Stimulated activated CD8-positive, alpha-beta memory T cell treated with anti-CD3 and anti-CD28 coated beads, Interleukin-7, amount 100 ng/mL, for 1 hour (primary cell): Measurements from ENCODE around the gene FTO.

ENCODE experiments used
- DNase-seq, 2 donors: peaks; one replicate each; pipeline ENCODE4 v3.0.0-alpha.2; 2020; ENCODE audit warnings: low read depth in 2 of 2

Gene FTO

GRCh38 chr16:53708490-53708889 is 4.5 kb downstream of the FTO start:
- no peak for DNase-seq

DNA sequence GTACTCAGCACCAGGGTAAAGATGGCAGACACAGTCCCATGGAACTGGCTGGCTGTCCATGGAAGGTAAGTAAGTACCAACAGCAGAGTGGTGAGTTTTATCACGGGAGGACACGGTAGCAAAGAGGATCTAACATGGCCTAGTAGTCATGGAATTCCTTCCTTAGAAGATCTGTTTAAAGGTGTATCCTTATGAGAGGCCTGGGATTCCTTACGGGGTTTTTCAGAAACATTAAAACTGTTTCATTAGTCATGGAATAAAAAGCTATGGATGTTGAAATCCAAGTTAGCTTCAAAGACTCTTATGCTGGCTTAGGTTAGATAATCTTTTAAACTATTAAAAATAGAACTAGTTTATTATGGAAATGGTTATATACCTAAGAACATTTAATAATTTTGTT is 7.4 kb downstream of the FTO start:
- no peak for DNase-seq

DNA sequence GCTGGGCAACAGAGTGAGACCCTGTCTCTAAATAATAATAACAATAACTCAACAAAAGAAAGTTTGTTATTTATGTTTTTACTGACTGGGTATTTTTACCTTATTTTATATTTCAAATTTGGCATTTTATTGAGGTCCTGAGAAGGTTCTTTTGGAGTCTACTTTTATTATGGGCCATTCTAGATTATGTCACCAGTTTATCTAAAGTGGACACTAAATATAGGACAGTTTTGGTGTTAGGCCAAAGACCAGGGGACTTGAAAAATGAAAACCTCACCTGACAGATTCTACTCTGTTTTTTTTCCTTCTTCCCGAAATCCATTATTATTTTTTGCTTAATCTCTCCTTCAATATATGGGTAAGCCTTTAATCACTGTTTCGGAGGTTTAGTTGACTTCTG is 8.1 kb downstream of the FTO start:
- DNase-seq = no peak

DNA sequence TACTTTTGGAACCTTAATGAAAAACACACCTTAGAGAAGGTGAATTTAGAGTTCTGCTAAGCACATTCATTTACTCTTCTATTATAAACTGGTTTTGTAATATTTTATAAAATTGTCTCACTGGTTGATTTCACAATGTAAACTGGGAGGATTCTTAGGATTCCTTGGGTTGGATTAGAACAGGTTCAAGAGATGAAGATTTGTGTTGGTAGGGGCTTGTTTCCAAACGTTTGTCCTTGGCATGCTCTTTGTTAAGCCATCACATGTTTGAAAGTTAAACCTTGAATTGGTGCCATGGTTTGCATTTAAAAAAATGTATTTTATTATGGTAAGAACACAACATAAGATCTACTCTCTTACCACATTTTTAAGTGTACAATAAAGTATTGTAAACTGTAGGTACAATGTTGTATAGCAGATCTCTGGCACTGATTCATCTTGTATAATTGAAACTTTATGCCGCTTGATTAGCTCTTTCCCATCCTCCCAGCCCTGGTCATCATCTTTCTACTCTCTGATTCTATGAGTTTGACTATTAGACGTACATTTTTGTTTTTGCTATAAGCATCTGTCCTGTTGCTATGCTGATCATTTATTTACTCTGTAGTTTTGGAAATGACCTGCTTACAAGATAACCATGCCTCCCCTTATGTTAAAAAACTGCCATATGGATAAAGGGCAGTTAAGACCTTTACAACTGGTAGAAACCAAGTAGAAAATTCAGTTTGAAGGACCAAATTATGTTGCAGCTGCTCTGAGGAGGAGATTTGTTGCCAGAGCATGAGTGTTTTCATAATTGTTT is 9.6 kb downstream of the FTO start:
- DNase-seq = no peak

GRCh38 chr16:53714205-53715022 is 10.5 kb downstream of the FTO start:
- no peak for DNase-seq

GRCh38 chr16:53715023-53715384 is 11.0 kb downstream of the FTO start:
- DNase-seq = no peak

DNA sequence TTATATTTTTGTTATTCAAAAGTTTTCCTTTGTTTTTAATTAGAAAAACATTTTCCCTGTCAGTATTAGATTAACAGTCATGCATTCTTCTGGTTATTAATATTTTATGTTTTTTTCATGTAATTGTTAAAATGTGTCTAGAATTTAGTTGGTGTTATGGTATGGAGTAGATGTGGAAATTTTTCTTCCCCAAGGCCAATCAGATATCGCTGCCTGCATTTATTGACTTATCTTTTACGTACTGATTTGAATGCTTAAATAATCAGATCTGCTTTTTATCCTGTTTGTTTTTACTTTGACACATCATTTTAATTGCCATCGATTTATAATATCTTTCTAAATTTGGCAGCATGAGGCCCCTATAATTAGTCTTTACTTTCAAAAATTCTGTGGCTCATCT is 13.6 kb downstream of the FTO start:
- no peak for DNase-seq

GRCh38 chr16:53721017-53721416 is 17.1 kb downstream of the FTO start:
- no peak for DNase-seq

- no peak for DNase-seq
Observed at GRCh38 chr16:53726625-53727024, 22.7 kb downstream of the FTO start.

GRCh38 chr16:53730693-53731092 is 26.7 kb downstream of the FTO start:
- no peak for DNase-seq

GRCh38 chr16:53732296-53732929 is 28.5 kb downstream of the FTO start:
- DNase-seq = no peak

- DNase-seq = no peak
Observed at GRCh38 chr16:53734908-53735307, 31.0 kb downstream of the FTO start.

- DNase-seq = no peak
Observed at GRCh38 chr16:53736297-53736696, 32.3 kb downstream of the FTO start.

GRCh38 chr16:53737552-53737951 is 33.6 kb downstream of the FTO start:
- no peak for DNase-seq

DNA sequence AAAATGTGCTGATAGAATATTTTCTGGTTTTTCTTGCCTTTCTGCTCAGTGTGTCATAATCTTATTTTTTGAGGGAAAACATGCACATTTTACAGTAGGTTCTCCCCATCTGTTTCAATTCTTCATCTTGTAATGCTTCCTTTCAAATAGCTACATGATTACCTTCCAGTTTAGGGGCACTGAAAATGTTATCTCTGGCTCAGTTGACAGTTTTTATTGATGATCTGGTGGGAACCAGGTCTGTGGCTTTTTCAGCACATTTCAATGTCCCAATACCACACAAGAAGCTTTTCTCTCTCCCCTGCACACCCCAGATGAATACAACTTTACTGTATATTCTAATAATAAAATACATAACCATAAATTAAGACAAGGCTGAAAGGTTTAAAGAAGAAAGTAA is 36.5 kb downstream of the FTO start:
- DNase-seq = no peak

DNA sequence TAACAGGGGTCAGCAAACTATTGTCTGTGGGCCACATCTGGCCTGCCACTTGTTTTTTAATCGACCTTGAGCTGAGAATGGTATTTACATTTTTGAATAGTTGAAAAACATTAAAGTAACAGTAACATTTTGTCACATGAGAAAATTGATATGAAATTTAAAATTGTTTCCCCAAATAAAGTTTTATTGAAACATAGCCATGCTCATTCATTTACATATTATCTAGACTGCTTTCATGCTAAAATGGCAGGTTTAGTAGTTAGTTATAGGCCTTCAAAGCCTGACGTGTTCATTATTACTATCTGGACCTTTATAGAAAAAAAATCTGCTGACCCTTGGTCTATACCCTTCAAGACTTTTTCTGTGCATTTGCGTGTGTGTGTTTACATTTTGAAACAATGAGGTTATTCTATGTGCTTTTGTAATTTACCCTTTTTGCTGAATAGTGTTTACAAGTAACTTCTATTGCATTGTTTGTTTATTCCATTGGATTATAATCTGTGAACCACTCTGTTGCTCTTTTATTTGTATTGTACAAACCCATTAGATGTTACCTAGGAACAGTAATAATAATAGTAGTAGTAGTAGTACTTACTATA is 37.1 kb downstream of the FTO start:
- no peak for DNase-seq

GRCh38 chr16:53741546-53741945 is 37.6 kb downstream of the FTO start:
- no peak for DNase-seq

DNA sequence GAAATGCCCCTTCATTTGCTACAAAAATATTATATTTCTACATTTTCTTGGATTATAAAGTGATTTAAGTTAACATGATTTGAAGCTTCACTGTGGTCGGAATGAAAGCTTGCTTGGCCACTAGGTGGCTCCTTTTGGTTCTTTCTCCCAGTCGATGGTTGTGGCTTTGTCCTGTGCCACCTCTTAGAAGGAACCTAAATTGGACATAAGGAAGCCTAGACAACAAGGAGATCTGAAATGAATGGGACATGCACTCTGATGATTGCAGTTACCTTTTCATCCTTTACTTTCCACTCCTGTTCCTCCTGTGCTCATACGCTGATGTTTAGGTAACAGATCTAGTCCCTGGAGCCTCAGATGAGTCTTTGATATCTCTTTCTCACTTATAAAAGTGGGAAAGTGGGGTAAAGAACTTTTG is 39.2 kb downstream of the FTO start:
- DNase-seq = no peak

DNA sequence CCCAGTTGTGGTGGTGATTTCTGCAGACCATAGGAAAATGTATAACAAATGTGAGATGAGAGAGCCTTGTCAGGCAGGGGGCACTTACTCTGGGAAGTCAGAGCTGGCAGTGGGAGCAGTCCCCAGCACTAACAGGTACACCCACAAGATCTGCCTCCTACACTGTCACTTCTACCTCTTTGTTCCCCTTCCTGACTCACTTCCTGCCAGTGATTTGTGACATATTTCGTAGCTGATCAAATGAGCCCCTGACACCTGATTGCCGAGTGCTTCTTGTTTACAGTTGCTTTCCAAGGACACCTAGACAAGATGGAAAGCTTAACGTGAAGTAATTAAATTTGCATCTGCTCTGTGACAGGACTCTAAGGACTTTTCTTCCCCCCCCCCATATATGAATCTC is 40.5 kb downstream of the FTO start:
- no peak for DNase-seq

- no peak for DNase-seq
Observed at GRCh38 chr16:53745086-53745485, 41.1 kb downstream of the FTO start.

GRCh38 chr16:53745753-53746266 is 41.9 kb downstream of the FTO start:
- no peak for DNase-seq

DNA sequence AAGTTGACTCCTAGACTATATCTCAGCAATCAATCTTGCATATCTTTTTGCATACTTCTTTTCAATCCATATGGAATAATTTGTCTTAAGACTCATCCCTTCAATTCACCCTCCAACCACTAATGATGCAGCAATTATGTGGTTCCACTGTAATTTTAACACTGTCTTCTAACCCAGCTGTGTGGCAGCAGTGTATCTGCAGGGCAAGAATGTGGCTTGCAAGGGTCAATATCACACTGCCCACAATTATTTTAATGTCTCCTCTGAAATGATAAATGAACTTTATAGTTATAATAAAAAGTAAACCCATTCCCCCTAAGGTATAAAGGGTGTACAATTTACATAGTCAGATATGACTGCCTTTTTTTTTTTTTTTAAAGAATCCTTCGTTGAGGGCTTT is 48.6 kb downstream of the FTO start:
- DNase-seq = no peak
